Measurements from ENCODE around the gene TCF12. TPM values are rescaled to one million over a fixed set of nuclear protein-coding genes. Genes with fewer than 3 reads are reported as not detected.
A peak's percentile ranks its signal among the peaks of the same experiment; 100 is the strongest.

The TCF12 gene
- total RNA-seq, 1 donor from 2014 or later, result 106 TPM

DNA sequence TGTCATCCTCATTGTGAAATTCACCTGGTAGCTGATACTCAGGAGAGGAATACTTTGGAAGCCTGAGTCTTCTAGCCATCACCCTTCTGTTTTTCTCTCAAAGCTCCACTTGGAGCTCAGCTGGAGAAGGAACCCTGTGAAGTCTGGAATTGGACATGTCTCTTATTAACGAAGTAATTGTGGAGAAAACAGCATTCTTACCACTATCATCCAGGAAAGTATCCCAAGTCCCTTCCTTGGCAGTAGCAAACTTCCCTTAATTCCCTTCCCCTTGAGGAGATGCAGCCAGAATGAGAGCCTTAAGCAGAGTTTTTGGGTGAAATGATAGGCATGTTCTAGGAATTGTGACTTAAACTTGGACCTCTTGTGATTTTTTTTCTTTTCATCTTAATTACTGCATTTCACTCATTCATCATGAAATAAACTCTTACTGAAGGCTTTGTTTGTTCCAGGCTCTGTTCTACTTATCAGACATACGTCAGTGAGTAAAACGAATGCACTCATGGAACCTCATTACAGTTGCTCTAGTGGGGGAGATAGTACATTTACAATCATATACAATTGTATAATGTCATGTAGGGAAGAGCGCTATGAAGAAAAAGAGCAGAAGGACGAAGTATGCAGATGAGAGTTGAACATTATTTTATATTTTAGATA lies 30.5 kb upstream of the TCF12 start:
- H3K4me3 Mint-ChIP-seq (ENCODE audit: unreplicated experiment), result peak overlapping the region; percentile 87
- H3K9me3 Mint-ChIP-seq (ENCODE audit: low read depth), result no peaks in the 10 kb centered on the region

DNA sequence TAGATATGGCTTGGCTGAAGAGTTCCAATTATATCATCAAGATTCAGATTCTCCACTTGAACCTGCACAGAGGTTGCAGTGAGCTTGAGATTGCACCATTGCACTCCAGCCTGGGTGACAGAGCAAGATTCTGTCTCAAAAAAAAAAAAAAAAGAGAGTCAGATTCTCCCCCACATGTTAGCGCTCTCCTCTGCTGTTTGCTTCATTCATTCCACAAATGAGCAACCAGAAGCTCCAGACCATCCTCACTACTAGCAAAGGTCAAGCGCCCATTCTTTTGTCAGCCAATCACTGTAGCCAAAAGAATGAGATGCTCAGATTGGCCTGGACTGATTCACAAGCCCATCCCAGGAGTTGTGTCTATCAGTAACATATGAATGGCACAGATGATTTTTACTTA lies 28.4 kb upstream of the TCF12 start:
- Mint-ChIP-seq H3K9me3 (ENCODE audit: low read depth) (no peaks in the 10 kb centered on the region), H3K27ac (ENCODE audit: unreplicated experiment) (no peak overlapping the region), H3K36me3 (ENCODE audit: low read depth) (peaks cover 2% of the 10 kb centered on the region), H3K27me3 (ENCODE audit: low read depth) (no peaks in the 10 kb centered on the region), H3K4me3 (ENCODE audit: unreplicated experiment) (no peak overlapping the region), H3K4me1 (ENCODE audit: low read depth) (peaks cover 17% of the 10 kb centered on the region)
- DNase-seq (ENCODE audit: low spot score), result no peak
- TF ChIP-seq, protein P1, sequence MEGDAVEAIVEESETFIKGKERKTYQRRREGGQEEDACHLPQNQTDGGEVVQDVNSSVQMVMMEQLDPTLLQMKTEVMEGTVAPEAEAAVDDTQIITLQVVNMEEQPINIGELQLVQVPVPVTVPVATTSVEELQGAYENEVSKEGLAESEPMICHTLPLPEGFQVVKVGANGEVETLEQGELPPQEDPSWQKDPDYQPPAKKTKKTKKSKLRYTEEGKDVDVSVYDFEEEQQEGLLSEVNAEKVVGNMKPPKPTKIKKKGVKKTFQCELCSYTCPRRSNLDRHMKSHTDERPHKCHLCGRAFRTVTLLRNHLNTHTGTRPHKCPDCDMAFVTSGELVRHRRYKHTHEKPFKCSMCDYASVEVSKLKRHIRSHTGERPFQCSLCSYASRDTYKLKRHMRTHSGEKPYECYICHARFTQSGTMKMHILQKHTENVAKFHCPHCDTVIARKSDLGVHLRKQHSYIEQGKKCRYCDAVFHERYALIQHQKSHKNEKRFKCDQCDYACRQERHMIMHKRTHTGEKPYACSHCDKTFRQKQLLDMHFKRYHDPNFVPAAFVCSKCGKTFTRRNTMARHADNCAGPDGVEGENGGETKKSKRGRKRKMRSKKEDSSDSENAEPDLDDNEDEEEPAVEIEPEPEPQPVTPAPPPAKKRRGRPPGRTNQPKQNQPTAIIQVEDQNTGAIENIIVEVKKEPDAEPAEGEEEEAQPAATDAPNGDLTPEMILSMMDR (IDR thresholded peaks at IDR 0.05), result no peak

More for the DNA sequence above, 30.5 kb upstream of the TCF12 start:
- peaks cover 2% of the 10 kb centered on the region for H3K36me3 Mint-ChIP-seq (ENCODE audit: low read depth)
- no peaks in the 10 kb centered on the region for H3K27me3 Mint-ChIP-seq (ENCODE audit: low read depth)
- DNase-seq (ENCODE audit: low spot score), result no peak
- H3K4me1 Mint-ChIP-seq (ENCODE audit: low read depth), result peaks cover 17% of the 10 kb centered on the region
- H3K27ac Mint-ChIP-seq (ENCODE audit: unreplicated experiment), result peak overlapping the region; percentile 93
- TF ChIP-seq, protein P1 (IDR thresholded peaks at IDR 0.05), result no peak

DNA sequence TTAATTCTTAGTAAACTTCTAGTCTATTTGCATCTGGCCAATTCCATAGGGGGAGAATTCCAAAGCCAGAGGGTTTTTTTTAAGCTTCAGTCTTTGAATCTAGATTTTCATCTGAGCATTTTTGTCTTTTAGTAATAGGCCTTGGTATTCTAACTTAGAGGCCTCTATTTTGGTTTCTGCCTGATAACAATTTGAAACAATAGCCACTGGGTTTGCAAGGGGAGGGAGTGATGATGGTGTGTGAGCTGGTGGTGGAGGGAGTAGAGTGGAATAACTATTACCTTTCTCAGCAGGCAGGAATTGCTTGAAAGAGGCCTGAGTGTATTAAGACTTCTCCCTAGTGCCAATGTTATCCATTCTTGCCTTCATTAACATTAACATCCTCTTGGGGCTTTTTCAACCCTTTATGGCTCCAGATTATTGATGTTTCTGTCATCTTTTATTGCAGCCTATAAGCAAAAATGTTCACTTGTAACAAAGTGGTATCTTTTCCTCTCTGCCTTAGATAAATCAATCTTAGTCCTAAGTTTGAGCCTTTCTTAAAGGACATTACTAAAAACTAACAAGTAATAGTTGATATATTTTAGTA lies 26.5 kb upstream of the TCF12 start:
- Mint-ChIP-seq H3K36me3 (ENCODE audit: low read depth) (peaks cover 2% of the 10 kb centered on the region), H3K9me3 (ENCODE audit: low read depth) (no peaks in the 10 kb centered on the region), H3K27me3 (ENCODE audit: low read depth) (no peaks in the 10 kb centered on the region), H3K27ac (ENCODE audit: unreplicated experiment) (no peak overlapping the region), H3K4me3 (ENCODE audit: unreplicated experiment) (no peak overlapping the region), H3K4me1 (ENCODE audit: low read depth) (peaks cover 9% of the 10 kb centered on the region)
- TF ChIP-seq, protein P1 (IDR thresholded peaks at IDR 0.05), result no peak
- DNase-seq (ENCODE audit: low spot score), result no peak

DNA sequence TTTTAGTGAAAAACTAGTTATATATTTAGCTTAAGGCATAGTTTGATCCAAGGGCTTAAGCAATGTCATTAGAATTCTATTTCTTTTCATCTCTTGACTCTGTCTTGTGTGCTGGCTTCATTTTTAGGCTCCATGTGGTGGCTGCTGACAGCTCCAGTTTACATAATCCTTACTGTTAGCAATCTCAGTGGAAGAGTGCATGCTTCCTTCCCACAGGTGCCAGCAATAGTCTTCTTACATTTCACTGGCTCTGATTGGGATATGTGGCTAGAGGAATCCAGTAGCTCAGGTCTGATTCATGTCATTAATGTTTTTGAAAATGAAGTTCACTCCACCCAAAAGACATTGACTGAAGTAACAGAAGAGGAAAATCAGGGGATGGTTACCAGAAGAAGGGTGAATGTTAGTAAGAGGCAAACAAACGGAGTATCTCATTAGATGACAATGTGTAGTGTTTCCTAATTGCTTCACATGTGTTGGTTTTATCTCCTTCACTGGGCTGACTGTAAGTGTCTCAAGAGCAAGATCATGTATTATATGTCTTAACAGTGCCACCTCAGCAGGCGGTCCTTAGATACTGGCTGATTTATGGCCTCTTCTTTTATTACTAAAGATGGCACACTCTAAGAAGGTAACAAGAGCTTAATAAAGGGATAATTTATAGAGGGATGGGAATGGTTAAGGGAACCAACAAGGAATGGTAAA lies 25.6 kb upstream of the TCF12 start:
- Mint-ChIP-seq H3K9me3 (ENCODE audit: low read depth) (no peaks in the 10 kb centered on the region), H3K27ac (ENCODE audit: unreplicated experiment) (no peak overlapping the region), H3K4me3 (ENCODE audit: unreplicated experiment) (no peak overlapping the region), H3K4me1 (ENCODE audit: low read depth) (peaks cover 4% of the 10 kb centered on the region), H3K27me3 (ENCODE audit: low read depth) (no peaks in the 10 kb centered on the region), H3K36me3 (ENCODE audit: low read depth) (peaks cover 2% of the 10 kb centered on the region)
- no peak for DNase-seq (ENCODE audit: low spot score)
- TF ChIP-seq, protein P1 (IDR thresholded peaks at IDR 0.05), result no peak

DNA sequence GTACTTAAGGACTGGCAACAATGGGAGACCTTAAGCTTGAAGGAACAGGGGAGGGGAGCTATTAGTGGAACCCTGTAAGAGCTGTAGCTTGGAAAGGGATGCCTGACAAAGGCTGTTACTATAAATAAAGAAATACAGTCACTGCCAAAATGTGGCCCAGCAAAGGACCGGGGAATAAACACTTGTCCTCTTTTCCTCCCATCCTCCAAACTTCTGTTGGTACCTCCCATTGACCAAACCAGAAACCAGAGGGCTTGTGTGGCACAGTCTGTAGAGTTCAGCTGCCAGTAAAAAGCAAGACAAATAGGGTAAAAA lies 25.1 kb upstream of the TCF12 start:
- Mint-ChIP-seq H3K27me3 (ENCODE audit: low read depth) (no peaks in the 10 kb centered on the region), H3K27ac (ENCODE audit: unreplicated experiment) (no peak overlapping the region), H3K4me3 (ENCODE audit: unreplicated experiment) (no peak overlapping the region), H3K36me3 (ENCODE audit: low read depth) (peaks cover 2% of the 10 kb centered on the region), H3K4me1 (ENCODE audit: low read depth) (no peaks in the 10 kb centered on the region), H3K9me3 (ENCODE audit: low read depth) (no peaks in the 10 kb centered on the region)
- TF ChIP-seq, protein P1 (IDR thresholded peaks at IDR 0.05), result no peak
- DNase-seq (ENCODE audit: low spot score), result no peak

All from chondrocyte (in vitro differentiated cells).